Right lobe of liver (tissue), 6 donors: ENCODE results near the gene C1orf198. TPM values are rescaled to one million over a fixed set of nuclear protein-coding genes. Genes with fewer than 3 reads are reported as not detected.
A peak's percentile ranks its signal among the peaks of the same experiment; 100 is the strongest.

Source experiments
- ATAC-seq, 4 donors: fragments of 200-7000 bp; cut with Tn5 transposase; one replicate each; pipeline ENCODE4 v1.9.1; 2020; ENCODE audit warnings: mild to moderate bottlenecking in 4 of 4, moderate library complexity in 4 of 4
- DNase-seq, 3 donors: peaks; one replicate each; pipeline ENCODE4 v3.0.0-alpha.2; 2020
- H3K27ac ChIP-seq, 3 donors: fragments of 200-600 bp; one replicate each; pipeline ENCODE4 v1.8.0; 2022
- H3K27me3 ChIP-seq, 2 donors: fragments of 200-600 bp; one replicate each; pipeline ENCODE4 v1.8.0; 2022
- H3K36me3 ChIP-seq, 4 donors: fragments of 200-600 bp; sonication (generic) in 1 of 4; one replicate each; pipeline versions ENCODE4 v1.5.1 to v1.8.0; 2017 to 2022; ENCODE audit warnings: control low read depth in 1 of 4
- H3K4me1 ChIP-seq, 4 donors: fragments of 200-600 bp; sonication (generic) in 1 of 4; one replicate each; pipeline versions ENCODE4 v1.5.1 to v1.8.0; 2017 to 2022; ENCODE audit warnings: control low read depth in 1 of 4
- H3K4me3 ChIP-seq, 3 donors: fragments of 200-600 bp; one replicate each; pipeline ENCODE4 v1.8.0; 2022
- H3K9me3 ChIP-seq, 4 donors: fragments of 200-600 bp; sonication (generic) in 1 of 4; one replicate each; pipeline versions ENCODE4 v1.5.1 to v1.8.0; 2017 to 2022; ENCODE audit warnings: control low read depth in 1 of 4
- CTCF ChIP-seq, 4 donors: fragments of 200-600 bp in 3 of 4; fragments of 450-650 bp in 1 of 4; IDR thresholded peaks; one replicate each; pipeline versions ENCODE4 v1.5.1 to v1.8.0; 2016 to 2022; ENCODE audit warnings: antibody characterized with exemption in 4 of 4, mild to moderate bottlenecking in 2 of 4
- POLR2A ChIP-seq: fragments of 450-650 bp; IDR thresholded peaks from one replicate; pipeline ENCODE4 v1.6.1; 2017; ENCODE audit warnings: antibody characterized with exemption, mild to moderate bottlenecking
- WGBS: methylation state at CpG from one replicate; pipeline ENCODE4 v1.1.6; 2018; ENCODE audit warnings: low coverage, low lambda C conversion rate; ENCODE audit not compliant: insufficient coverage; ENCODE audit errors: missing lambda C conversion rate; 5-methylcytosine and 5-hydroxymethylcytosine counted together
- intact Hi-C, 2 donors: fragments of 100-400 bp; cut with DNase I; formaldehyde crosslinking; loops; one replicate each; pipeline versions ENCODE4 v1.11.2 to v1.14.1; 2022
- total RNA-seq, 6 experiments: library from RNA; depleted of rRNA in 2 of 6; stranded (reverse); fragments of >200 nt in 2 of 6; fragmentation: NEBNext Ultra II Directional in 3 of 6; extraction: Animal tissue kit (Norgen Biotek cat#: 25700) in 3 of 6; gene quantifications; one replicate each; pipeline versions ENCODE4 v1.1.0 to v1.2.4, GENCODE V29; 2016 to 2023
- donor health status: DM: no; HTN: yes; CAD: no.
- donor health status: DM: no; HTN: no; CAD: no.
- donor health status: DM: no; HTN: no; CAD: no.
- donor health status: DM: no; HTN: yes; CAD: no.
- donor health status: DM: no; HTN: yes; CAD: no.

The C1orf198 gene
- total RNA-seq, 6 experiments from 2014 or later = 4.2 to 33.7 (median 17.2) TPM

- no peaks in the 10 kb centered on the region for H3K9me3 ChIP-seq
- intact Hi-C loops = no loop called here
- WGBS = 38% methylated on average over 1 of the region's 1 CpG
- H3K4me3 ChIP-seq = no peak overlapping the region
- H3K4me1 ChIP-seq = no peaks in the 10 kb centered on the region
- TF ChIP-seq POLR2A (no peak), CTCF (IDR thresholded peaks at IDR 0.05) (no peak)
- H3K27ac ChIP-seq = no peak overlapping the region
- H3K27me3 ChIP-seq = no peaks in the 10 kb centered on the region
- ATAC-seq (peak in 3 of 4 donors; percentile 14 to 37 (median 29)), DNase-seq (no peak)
- peaks cover 0 to 6% (median 0%) of the 10 kb centered on the region in 4 donors for H3K36me3 ChIP-seq
Observed at GRCh38 chr1:230857822-230858221, 10.5 kb downstream of the C1orf198 start.

GRCh38 chr1:230857077-230857476 is 11.2 kb downstream of the C1orf198 start:
- no peaks in the 10 kb centered on the region for H3K9me3 ChIP-seq
- H3K4me1 ChIP-seq = no peaks in the 10 kb centered on the region
- 100% methylated on average over 2 of the region's 13 CpGs for WGBS
- no peak overlapping the region for H3K4me3 ChIP-seq
- H3K36me3 ChIP-seq = peaks cover 0 to 6% (median 0%) of the 10 kb centered on the region in 4 donors
- peak overlapping the region in 1 of 3 donors; percentile 37 for H3K27ac ChIP-seq
- no peaks in the 10 kb centered on the region for H3K27me3 ChIP-seq
- intact Hi-C loops = no loop called here
- DNase-seq (no peak), ATAC-seq (no peak)
- TF ChIP-seq POLR2A = no peak
- no peak for TF ChIP-seq CTCF (IDR thresholded peaks at IDR 0.05)

GRCh38 chr1:230855886-230856285 is 12.4 kb downstream of the C1orf198 start:
- no peaks in the 10 kb centered on the region for H3K4me1 ChIP-seq
- ATAC-seq (no peak), DNase-seq (no peak)
- H3K9me3 ChIP-seq = no peaks in the 10 kb centered on the region
- H3K4me3 ChIP-seq = no peak overlapping the region
- no peak overlapping the region for H3K27ac ChIP-seq
- WGBS = 70% methylated on average over 2 of the region's 4 CpGs
- intact Hi-C loops = no loop called here
- no peak for TF ChIP-seq POLR2A
- TF ChIP-seq CTCF (IDR thresholded peaks at IDR 0.05) = no peak
- peaks cover 0 to 6% (median 0%) of the 10 kb centered on the region in 4 donors for H3K36me3 ChIP-seq
- no peaks in the 10 kb centered on the region for H3K27me3 ChIP-seq

- intact Hi-C loops = no loop called here
- peaks cover 0 to 8% (median 0%) of the 10 kb centered on the region in 4 donors for H3K4me1 ChIP-seq
- 85% methylated on average over 7 of the region's 7 CpGs for WGBS
- no peaks in the 10 kb centered on the region for H3K27me3 ChIP-seq
- no peak overlapping the region for H3K27ac ChIP-seq
- ATAC-seq (no peak), DNase-seq (no peak)
- TF ChIP-seq CTCF (IDR thresholded peaks at IDR 0.05) (no peak), POLR2A (no peak)
- H3K9me3 ChIP-seq = no peaks in the 10 kb centered on the region
- H3K36me3 ChIP-seq = peaks cover 0 to 6% (median 0%) of the 10 kb centered on the region in 4 donors
- H3K4me3 ChIP-seq = no peak overlapping the region
Observed at GRCh38 chr1:230854423-230854822, 13.9 kb downstream of the C1orf198 start.

GRCh38 chr1:230853731-230854130 is 14.6 kb downstream of the C1orf198 start:
- H3K4me1 ChIP-seq = peaks cover 0 to 11% (median 0%) of the 10 kb centered on the region in 4 donors
- no peak for ATAC-seq

More at GRCh38 chr1:230853731-230854130, 14.6 kb downstream of the C1orf198 start:
- no peaks in the 10 kb centered on the region for H3K9me3 ChIP-seq
- peaks cover 0 to 6% (median 0%) of the 10 kb centered on the region in 4 donors for H3K36me3 ChIP-seq
- intact Hi-C loops = no loop called here
- H3K27me3 ChIP-seq = no peaks in the 10 kb centered on the region
- TF ChIP-seq POLR2A = no peak
- TF ChIP-seq CTCF (IDR thresholded peaks at IDR 0.05) = no peak
- WGBS = 83% methylated on average over 3 of the region's 3 CpGs
- DNase-seq = no peak
- H3K4me3 ChIP-seq = no peak overlapping the region
- H3K27ac ChIP-seq = no peak overlapping the region
